IMR-90 (cell line): ENCODE measurements around the gene KRT4. TPM values are rescaled to one million over a fixed set of nuclear protein-coding genes. Genes with fewer than 3 reads are reported as not detected.

Experiments
- ATAC-seq: fragments of 200-7000 bp; cut with Tn5 transposase; 2 replicates; pipeline ENCODE4 v1.9.1; 2020; ENCODE audit warnings: low read depth, mild to moderate bottlenecking, moderate library complexity
- BruUV-seq: library from RNA; stranded (reverse); fragments of 400-500 nt; replicated peaks from 2 replicates; lab custom pipeline; 2021; lab: Mats Ljungman, UMichigan
- CTCF ChIA-PET: fragments of 300-600 bp; formaldehyde crosslinking; extraction: SDS; loops from one replicate; lab custom pipeline; 2021; ENCODE audit warnings: antibody characterized with exemption; lab: Yijun Ruan, JAX
- POLR2A ChIA-PET: fragments of 300-600 bp; sonication (Branson Sonifier 250); formaldehyde crosslinking; loops from one replicate; lab custom pipeline; 2022; ENCODE audit warnings: antibody characterized with exemption; ENCODE audit not compliant: unreplicated experiment; lab: Charles Lee
- DNase-seq: peaks from one replicate; pipeline ENCODE4 v3.0.0; 2013
- H2AFZ ChIP-seq: replicated peaks from 2 replicates; pipeline ENCODE3; 2013; ENCODE audit warnings: low read length, mild to moderate bottlenecking; ENCODE audit not compliant: poor library complexity
- H2AK5ac ChIP-seq: 2 replicates; pipeline ENCODE4 v1.6.1; 2013; ENCODE audit warnings: low read depth, low read length, inconsistent platforms
- H2AK9ac ChIP-seq: replicated peaks from 2 replicates; pipeline ENCODE3; 2013; ENCODE audit warnings: mild to moderate bottlenecking, low read depth, low read length, moderate library complexity; ENCODE audit not compliant: poor library complexity
- H2BK120ac ChIP-seq: 2 replicates; pipeline ENCODE4 v1.6.1; 2013; ENCODE audit warnings: low read depth, low read length, inconsistent platforms
- H2BK15ac ChIP-seq: 3 replicates; pipeline ENCODE4 v1.6.1; 2013; ENCODE audit warnings: low read depth, low read length, inconsistent platforms
- H2BK20ac ChIP-seq: 2 replicates; pipeline ENCODE4 v1.6.1; 2013; ENCODE audit warnings: low read depth, mild to moderate bottlenecking, inconsistent platforms, low read length, moderate library complexity
- H2BK5ac ChIP-seq: 2 replicates; pipeline ENCODE4 v1.6.1; 2013; ENCODE audit warnings: mild to moderate bottlenecking, low read depth, low read length, inconsistent platforms; ENCODE audit not compliant: poor library complexity, severe bottlenecking
- H3K14ac ChIP-seq: replicated peaks from 2 replicates; pipeline ENCODE4 v1.6.1; 2013; ENCODE audit warnings: low read depth, low read length, inconsistent platforms
- H3K18ac ChIP-seq: 2 replicates; pipeline ENCODE4 v1.6.1; 2013; ENCODE audit warnings: low read depth, low read length, control low read depth
- H3K23ac ChIP-seq: 2 replicates; pipeline ENCODE4 v1.6.1; 2013; ENCODE audit warnings: low read depth, low read length, inconsistent platforms
- H3K27ac ChIP-seq: 2 replicates; pipeline ENCODE4 v1.5.1; 2013; ENCODE audit warnings: mild to moderate bottlenecking, control low read depth, low read length; ENCODE audit not compliant: insufficient read depth
- H3K27me3 ChIP-seq: 2 replicates; pipeline ENCODE4 v1.6.1; 2013; ENCODE audit warnings: low read length; ENCODE audit not compliant: control insufficient read depth, insufficient read depth
- H3K36me3 ChIP-seq: 2 replicates; pipeline ENCODE4 v1.6.1; 2013; ENCODE audit warnings: low read length, mixed read lengths; ENCODE audit not compliant: control insufficient read depth, insufficient read depth
- H3K4ac ChIP-seq: 2 replicates; pipeline ENCODE4 v1.6.1; 2013; ENCODE audit warnings: low read depth, low read length, inconsistent platforms
- H3K4me1 ChIP-seq: 2 replicates; pipeline ENCODE4 v1.6.1; 2013; ENCODE audit warnings: low read length, mixed read lengths; ENCODE audit not compliant: control insufficient read depth, insufficient read depth
- H3K4me2 ChIP-seq: 2 replicates; pipeline ENCODE4 v1.6.1; 2013; ENCODE audit warnings: low read depth, mild to moderate bottlenecking, control low read depth, low read length, moderate library complexity
- H3K4me3 ChIP-seq: 2 replicates; pipeline ENCODE4 v1.5.1; 2013; ENCODE audit warnings: low read depth, mild to moderate bottlenecking, control low read depth, low read length, moderate library complexity; ENCODE audit not compliant: insufficient read depth
- H3K56ac ChIP-seq: 2 replicates; pipeline ENCODE4 v1.6.1; 2013; ENCODE audit warnings: low read length, inconsistent platforms; ENCODE audit not compliant: insufficient read depth; ENCODE audit errors: extremely low read depth
- H3K79me1 ChIP-seq, 2 experiments: 2 replicates each; pipeline ENCODE4 v1.6.1; 2013; ENCODE audit warnings: low read length in 2 of 2, inconsistent platforms in 1 of 2, low read depth in 1 of 2
- H3K9ac ChIP-seq: 2 replicates; pipeline ENCODE4 v1.6.1; 2013; ENCODE audit warnings: low read depth, low read length, control low read depth
- H3K9me1 ChIP-seq: 2 replicates; pipeline ENCODE4 v1.6.1; 2013; ENCODE audit warnings: low read length, inconsistent platforms; ENCODE audit not compliant: insufficient read depth
- H3K9me3 ChIP-seq: 2 replicates; pipeline ENCODE4 v1.6.1; 2013; ENCODE audit warnings: low read length; ENCODE audit not compliant: control insufficient read depth, insufficient read depth
- H4K20me1 ChIP-seq: 2 replicates; pipeline ENCODE4 v1.6.1; 2013; ENCODE audit warnings: low read length, inconsistent platforms; ENCODE audit not compliant: insufficient read depth
- H4K5ac ChIP-seq: 2 replicates; pipeline ENCODE4 v1.6.1; 2013; ENCODE audit warnings: mild to moderate bottlenecking, low read depth, low read length, control low read depth
- H4K8ac ChIP-seq, 2 experiments: 2 replicates each; pipeline ENCODE4 v1.6.1; 2013; ENCODE audit warnings: low read depth in 2 of 2, low read length in 2 of 2, control low read depth in 1 of 2, inconsistent platforms in 1 of 2
- H4K91ac ChIP-seq: 2 replicates; pipeline ENCODE4 v1.6.1; 2013; ENCODE audit warnings: low read depth, low read length, inconsistent platforms; ENCODE audit not compliant: insufficient read depth
- BHLHE40 ChIP-seq: fragments of 150-350 bp; IDR thresholded peaks from 2 replicates; pipeline ENCODE4 v1.6.1; 2016; ENCODE audit warnings: mild to moderate bottlenecking, low read depth, low read length
- CEBPB ChIP-seq: IDR thresholded peaks from 2 replicates; pipeline ENCODE4 v1.6.1; 2012; ENCODE audit warnings: low read depth, low read length, improper control_type of control experiment
- CHD1 ChIP-seq: IDR thresholded peaks from 2 replicates; pipeline ENCODE4 v1.6.1; 2012; ENCODE audit warnings: low read depth, low read length, improper control_type of control experiment
- FOS ChIP-seq: fragments of 150-350 bp; IDR thresholded peaks from 2 replicates; pipeline ENCODE4 v1.6.1; 2016; ENCODE audit warnings: low read depth, low read length
- MAFK ChIP-seq: IDR thresholded peaks from 2 replicates; pipeline ENCODE4 v1.6.1; 2012; ENCODE audit warnings: low read depth, low read length, improper control_type of control experiment
- MAZ ChIP-seq: IDR thresholded peaks from 2 replicates; pipeline ENCODE4 v1.6.1; 2012; ENCODE audit warnings: low read depth, mild to moderate bottlenecking, low read length, improper control_type of control experiment, moderate library complexity, borderline replicate concordance
- MXI1 ChIP-seq: IDR thresholded peaks from 2 replicates; pipeline ENCODE4 v1.6.1; 2012; ENCODE audit warnings: low read depth, mild to moderate bottlenecking, low read length, moderate library complexity, borderline replicate concordance
- NFE2L2 ChIP-seq: fragments of 150-350 bp; IDR thresholded peaks from 2 replicates; pipeline ENCODE4 v1.6.1; 2016; ENCODE audit warnings: low read depth, mild to moderate bottlenecking, low read length
- POLR2A ChIP-seq: IDR thresholded peaks from 2 replicates; pipeline ENCODE4 v1.6.1; 2012; ENCODE audit warnings: mild to moderate bottlenecking, low read depth, low read length
- RAD21 ChIP-seq: IDR thresholded peaks from 2 replicates; pipeline ENCODE4 v1.6.1; 2012; ENCODE audit warnings: low read length, improper control_type of control experiment
- RCOR1 ChIP-seq: IDR thresholded peaks from 2 replicates; pipeline ENCODE4 v1.6.1; 2012; ENCODE audit warnings: mild to moderate bottlenecking, low read length, improper control_type of control experiment; ENCODE audit not compliant: insufficient replicate concordance
- RFX5 ChIP-seq: IDR thresholded peaks from 2 replicates; pipeline ENCODE4 v1.8.0; 2012; ENCODE audit warnings: low read depth, mild to moderate bottlenecking, low read length, moderate library complexity
- SMC3 ChIP-seq: fragments of 150-350 bp; IDR thresholded peaks from 2 replicates; pipeline ENCODE4 v1.6.1; 2016; ENCODE audit warnings: low read depth, mild to moderate bottlenecking, antibody characterized with exemption, low read length, moderate library complexity
- WGBS, 2 experiments: methylation state at CpG; one replicate each; pipeline versions ENCODE4 v1.1.5 to v1.1.7; 2013; ENCODE audit warnings: missing lambda C conversion rate in 2 of 2; ENCODE audit not compliant: insufficient read length in 1 of 2; ENCODE audit errors: extremely low coverage in 2 of 2; 5-methylcytosine and 5-hydroxymethylcytosine counted together
- dilution Hi-C: fragments of 300-500 bp; cut with HindIII; formaldehyde crosslinking; loops from one replicate; pipeline ENCODE4 v1.14.3; 2018; ENCODE audit warnings: low sequenced_read_pairs; ENCODE audit not compliant: unreplicated experiment
- in situ Hi-C: fragments of 300-500 bp; cut with MboI; formaldehyde crosslinking; loops from 3 replicates; pipeline ENCODE4 v1.14.3; 2019; ENCODE audit warnings: low sequenced_read_pairs, inconsistent platforms, mixed read lengths
- intact Hi-C: fragments of 100-400 bp; cut with micrococcal nuclease; formaldehyde crosslinking; loops from 2 replicates; pipeline ENCODE4 v1.10.0; 2022
- polyA plus RNA-seq, 3 experiments: library from polyadenylated mRNA; depleted of rRNA; stranded (reverse); fragments of >200 nt; gene quantifications; 2 replicates each; pipeline ENCODE4 v1.2.3, GENCODE V29; 2012; ENCODE audit warnings: low replicate concordance in 1 of 3
- total RNA-seq: library from RNA; depleted of rRNA; stranded (reverse); fragments of >200 nt; gene quantifications from 2 replicates; pipeline ENCODE4 v1.2.3, GENCODE V29; 2012
- TF ChIP-seq, protein P1 (sequence below): conservative IDR thresholded peaks from 2 replicates; pipeline ENCODE4 v1.5.1; 2012; ENCODE audit warnings: mild to moderate bottlenecking, low read depth, low read length, improper control_type of control experiment
- TF ChIP-seq, protein P2 (sequence below): fragments of 150-350 bp; IDR thresholded peaks from 2 replicates; pipeline ENCODE4 v1.6.1; 2016; ENCODE audit warnings: low read depth, mild to moderate bottlenecking, low read length, moderate library complexity, borderline replicate concordance
- TF ChIP-seq, protein P3 (sequence below): fragments of 150-350 bp; IDR thresholded peaks from 2 replicates; pipeline ENCODE4 v1.6.1; 2017; ENCODE audit warnings: mild to moderate bottlenecking, antibody characterized with exemption, low read length, low read depth

The KRT4 gene
- total and polyA plus RNA-seq, 2 of the 4 experiments (the other 2 are of a cell fraction) = under 0.01 to 0.07 TPM

DNA sequence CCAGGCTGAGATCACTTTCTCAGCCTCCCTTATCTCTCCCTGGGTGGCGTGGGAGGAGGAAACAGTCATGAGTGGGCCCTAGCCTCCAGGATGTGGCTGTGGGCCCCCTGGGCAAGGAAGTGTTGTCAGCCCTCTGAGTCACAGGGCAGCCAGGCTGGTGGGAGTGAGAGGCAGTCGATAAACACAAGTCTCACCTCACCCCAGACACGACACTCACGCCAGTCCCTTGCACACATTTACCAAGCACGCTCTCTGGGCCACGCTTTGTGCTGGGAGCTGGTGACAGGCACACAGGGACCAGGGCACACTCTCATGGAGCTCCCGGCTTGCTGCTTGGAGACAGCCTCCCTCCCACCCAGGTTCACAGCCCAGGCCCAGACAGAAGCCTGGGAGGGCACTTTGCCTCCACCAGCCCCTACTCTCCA, 22.1 kb upstream of the KRT4 start:
- H3K27me3 ChIP-seq = peaks cover 3% of the 10 kb centered on the region; the same call in 1 of the 2 replicates
- dilution Hi-C loops (no loop called here), intact Hi-C loops (no loop called here), in situ Hi-C loops (no loop called here)
- no peaks in the 10 kb centered on the region for H3K9me3 ChIP-seq
- TF ChIP-seq MXI1 (peak; percentile 41; the same call in 1 of the 2 replicates), SMC3 (no peak), RFX5 (no peak), RCOR1 (no peak), NFE2L2 (peak; percentile 43; the same call in 1 of the 2 replicates), BHLHE40 (peak; percentile 75), FOS (peak; percentile 95), CEBPB (peak; percentile 61), RAD21 (no peak), MAFK (no peak), CHD1 (no peak), POLR2A (peak; percentile 39), MAZ (peak; percentile 66)
- TF ChIP-seq, protein P1, sequence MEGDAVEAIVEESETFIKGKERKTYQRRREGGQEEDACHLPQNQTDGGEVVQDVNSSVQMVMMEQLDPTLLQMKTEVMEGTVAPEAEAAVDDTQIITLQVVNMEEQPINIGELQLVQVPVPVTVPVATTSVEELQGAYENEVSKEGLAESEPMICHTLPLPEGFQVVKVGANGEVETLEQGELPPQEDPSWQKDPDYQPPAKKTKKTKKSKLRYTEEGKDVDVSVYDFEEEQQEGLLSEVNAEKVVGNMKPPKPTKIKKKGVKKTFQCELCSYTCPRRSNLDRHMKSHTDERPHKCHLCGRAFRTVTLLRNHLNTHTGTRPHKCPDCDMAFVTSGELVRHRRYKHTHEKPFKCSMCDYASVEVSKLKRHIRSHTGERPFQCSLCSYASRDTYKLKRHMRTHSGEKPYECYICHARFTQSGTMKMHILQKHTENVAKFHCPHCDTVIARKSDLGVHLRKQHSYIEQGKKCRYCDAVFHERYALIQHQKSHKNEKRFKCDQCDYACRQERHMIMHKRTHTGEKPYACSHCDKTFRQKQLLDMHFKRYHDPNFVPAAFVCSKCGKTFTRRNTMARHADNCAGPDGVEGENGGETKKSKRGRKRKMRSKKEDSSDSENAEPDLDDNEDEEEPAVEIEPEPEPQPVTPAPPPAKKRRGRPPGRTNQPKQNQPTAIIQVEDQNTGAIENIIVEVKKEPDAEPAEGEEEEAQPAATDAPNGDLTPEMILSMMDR = no peak
- TF ChIP-seq, protein P2, sequence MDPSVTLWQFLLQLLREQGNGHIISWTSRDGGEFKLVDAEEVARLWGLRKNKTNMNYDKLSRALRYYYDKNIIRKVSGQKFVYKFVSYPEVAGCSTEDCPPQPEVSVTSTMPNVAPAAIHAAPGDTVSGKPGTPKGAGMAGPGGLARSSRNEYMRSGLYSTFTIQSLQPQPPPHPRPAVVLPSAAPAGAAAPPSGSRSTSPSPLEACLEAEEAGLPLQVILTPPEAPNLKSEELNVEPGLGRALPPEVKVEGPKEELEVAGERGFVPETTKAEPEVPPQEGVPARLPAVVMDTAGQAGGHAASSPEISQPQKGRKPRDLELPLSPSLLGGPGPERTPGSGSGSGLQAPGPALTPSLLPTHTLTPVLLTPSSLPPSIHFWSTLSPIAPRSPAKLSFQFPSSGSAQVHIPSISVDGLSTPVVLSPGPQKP = no peak
- TF ChIP-seq, protein P3, sequence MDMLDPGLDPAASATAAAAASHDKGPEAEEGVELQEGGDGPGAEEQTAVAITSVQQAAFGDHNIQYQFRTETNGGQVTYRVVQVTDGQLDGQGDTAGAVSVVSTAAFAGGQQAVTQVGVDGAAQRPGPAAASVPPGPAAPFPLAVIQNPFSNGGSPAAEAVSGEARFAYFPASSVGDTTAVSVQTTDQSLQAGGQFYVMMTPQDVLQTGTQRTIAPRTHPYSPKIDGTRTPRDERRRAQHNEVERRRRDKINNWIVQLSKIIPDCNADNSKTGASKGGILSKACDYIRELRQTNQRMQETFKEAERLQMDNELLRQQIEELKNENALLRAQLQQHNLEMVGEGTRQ = no peak
- DNase-seq (peak; percentile 85), ATAC-seq (peak; percentile 73)
- peak overlapping the region; percentile 76 for H2AK9ac ChIP-seq
- peak overlapping the region; percentile 32; the same call in 1 of the 2 replicates for H3K23ac ChIP-seq
- H2BK5ac ChIP-seq = no peak overlapping the region
- H3K9me1 ChIP-seq = peaks cover 20% of the 10 kb centered on the region
- peak overlapping the region; percentile 63 for H3K4ac ChIP-seq
- no peak overlapping the region for H3K18ac ChIP-seq
- no CpG with 5 or more reads among the region's 7 CpGs for WGBS, 2 experiments
- peak overlapping the region; percentile 94; the same call in 1 of the 2 replicates for H3K14ac ChIP-seq
- ChIA-PET CTCF (no interaction called here), POLR2A (no interaction called here)
- H3K56ac ChIP-seq = no peak overlapping the region
- H4K20me1 ChIP-seq = no peaks in the 10 kb centered on the region
- no peak overlapping the region for H4K5ac ChIP-seq
- peak overlapping the region; percentile 38 to 56; a peak in 2 of 4 replicates for H4K8ac ChIP-seq
- no peaks in the 10 kb centered on the region for H3K36me3 ChIP-seq
- no peak overlapping the region for H3K4me2 ChIP-seq
- H2BK15ac ChIP-seq = no peak overlapping the region
- no TSS peak for BruUV-seq
- peak overlapping the region; percentile 54 for H2BK120ac ChIP-seq
- no peak overlapping the region for H3K9ac ChIP-seq
- H3K79me1 ChIP-seq = no peaks in the 10 kb centered on the region
- H2AK5ac ChIP-seq = peak overlapping the region; percentile 76; the same call in 1 of the 2 replicates
- H2AFZ ChIP-seq = peak overlapping the region; percentile 36
- H3K4me1 ChIP-seq = peaks cover 18% of the 10 kb centered on the region
- peak overlapping the region; percentile 88; the same call in 1 of the 2 replicates for H2BK20ac ChIP-seq
- H4K91ac ChIP-seq = peak overlapping the region; percentile 81
- H3K4me3 ChIP-seq = no peak overlapping the region
- no peak overlapping the region; the same call in 1 of the 2 replicates for H3K27ac ChIP-seq
